ENCODE results near the gene PNPLA8.

GRCh38 chr7:108497082-108497725 is 28.7 kb downstream of the PNPLA8 start:
- no peak for TF ChIP-seq POLR2A (IDR thresholded peaks at IDR 0.05; ENCODE audit: low read length)
- no peak for TF ChIP-seq GATA1 (IDR thresholded peaks at IDR 0.05; ENCODE audit: low read depth, low read length)

Measured in erythroblast (primary cell).